K562 (cell line): Measurements from ENCODE around the gene ADGRB2. TPM values are rescaled to one million over a fixed set of nuclear protein-coding genes. Genes with fewer than 3 reads are reported as not detected.

Experiments used
- BRCA1 ChIP-seq, 2 experiments: fragments of 450-650 bp in 1 of 2; sonication (generic) in 1 of 2; formaldehyde crosslinking in 1 of 2; IDR thresholded peaks; 2 replicates each; pipeline versions ENCODE4 v1.5.0 to v1.6.1; 2017 to 2020; ENCODE audit warnings: mild to moderate bottlenecking in 1 of 2, missing genetic modification reagents in 1 of 2
- ETS2 ChIP-seq: IDR thresholded peaks from 2 replicates; pipeline ENCODE4 v1.6.1; 2016; ENCODE audit warnings: borderline replicate concordance, missing genetic modification characterization, mild to moderate bottlenecking, moderate library complexity, missing compliant biosample characterization; ENCODE audit not compliant: poor library complexity, severe bottlenecking
- FOXM1 ChIP-seq, 2 experiments: fragments of 450-650 bp in 1 of 2; sonication (generic) in 1 of 2; formaldehyde crosslinking in 1 of 2; IDR thresholded peaks; 2 replicates each; pipeline versions ENCODE4 v1.6.1 to v1.9.0; 2017 to 2022; ENCODE audit warnings: low read depth in 2 of 2, mild to moderate bottlenecking in 2 of 2, missing genetic modification reagents in 1 of 2, moderate library complexity in 1 of 2
- GATA2 ChIP-seq: sonication (generic); formaldehyde crosslinking; IDR thresholded peaks from 2 replicates; pipeline ENCODE4 v1.4.0; 2020; ENCODE audit warnings: mild to moderate bottlenecking, missing genetic modification reagents
- GTF2F1 ChIP-seq: IDR thresholded peaks from 2 replicates; pipeline ENCODE4 v1.6.1; 2011; ENCODE audit warnings: low read depth, low read length, improper control_type of control experiment
- MCM5 ChIP-seq: fragments of 450-650 bp; IDR thresholded peaks from 2 replicates; pipeline ENCODE4 v1.6.1; 2016; ENCODE audit warnings: low read depth
- MED1 ChIP-seq: sonication (generic); formaldehyde crosslinking; IDR thresholded peaks from 2 replicates; pipeline ENCODE4 v1.8.1; 2023; ENCODE audit warnings: missing genetic modification reagents, borderline replicate concordance
- NFIC ChIP-seq: fragments of 450-650 bp; IDR thresholded peaks from 2 replicates; pipeline ENCODE4 v1.6.1; 2017; ENCODE audit warnings: mild to moderate bottlenecking, inconsistent platforms
- PREB ChIP-seq: sonication (generic); formaldehyde crosslinking; IDR thresholded peaks from 2 replicates; pipeline ENCODE4 v1.8.1; 2023; ENCODE audit warnings: mild to moderate bottlenecking, missing genetic modification reagents
- SRF ChIP-seq, 2 experiments: fragments of 250-450, 450-650 bp in 1 of 2; sonication (Bioruptor Pico) in 1 of 2; sonication (generic) in 1 of 2; formaldehyde crosslinking; IDR thresholded peaks; 2 replicates each; pipeline versions ENCODE4 v1.5.0 to v1.5.1; 2020 to 2022; ENCODE audit warnings: mild to moderate bottlenecking in 1 of 2, missing genetic modification reagents in 1 of 2
- TARDBP ChIP-seq: fragments of 450-650 bp; IDR thresholded peaks from 2 replicates; pipeline ENCODE4 v1.6.1; 2016
- ZNF253 ChIP-seq: fragments of 250-450 bp; sonication (Bioruptor Pico); conservative IDR thresholded peaks from 2 replicates; pipeline ENCODE4 v1.6.1; 2021; ENCODE audit warnings: mild to moderate bottlenecking
- ZNF311 ChIP-seq: fragments of 250-450 bp; sonication (Bioruptor Pico); IDR thresholded peaks from 2 replicates; pipeline ENCODE4 v1.4.0; 2020; ENCODE audit warnings: mild to moderate bottlenecking, moderate library complexity
- ZNF445 ChIP-seq: fragments of 250-450 bp; sonication (Bioruptor Pico); IDR thresholded peaks from 2 replicates; pipeline ENCODE4 v1.4.0; 2020; ENCODE audit warnings: low read depth, mild to moderate bottlenecking, moderate library complexity
- ZNF589 ChIP-seq: fragments of 200-800 bp; sonication (Bioruptor generic); IDR thresholded peaks from 2 replicates; pipeline ENCODE4 v1.6.1; 2016; ENCODE audit warnings: low read depth, missing genetic modification characterization, missing compliant biosample characterization
- polyA plus RNA-seq, 8 experiments: library from polyadenylated mRNA; depleted of rRNA in 4 of 8; stranded (reverse) in 5 of 8; unstranded in 3 of 8; fragments of >200 nt; fragmentation: Nextera tagmentation in 2 of 8; fragmentation: Illumina TruSeq in 1 of 8; extraction: Ambion mirVana in 2 of 8; extraction: Trizol in 1 of 8; gene quantifications; 2 replicates each; pipeline versions ENCODE4 v1.2.1 to v1.2.3, GENCODE V29; 2011 to 2014; ENCODE audit warnings: inconsistent platforms in 1 of 8, missing spikeins in 1 of 8
- total RNA-seq, 7 experiments: library from RNA; depleted of rRNA in 6 of 7; stranded (reverse); fragments of >200 nt in 6 of 7; fragmentation: Illumina TruSeq in 2 of 7; extraction: Trizol in 2 of 7; gene quantifications; 2 replicates each; pipeline versions ENCODE4 v1.2.1 to v1.2.3, GENCODE V29; 2011 to 2021; ENCODE audit warnings: low replicate concordance in 1 of 7
- TF ChIP-seq, protein P1 (sequence below): fragments of 450-650 bp; formaldehyde crosslinking; IDR thresholded peaks from 2 replicates; pipeline ENCODE4 v1.4.0; 2022; ENCODE audit warnings: missing genetic modification characterization
- TF ChIP-seq, protein P2 (sequence below): fragments of 250-450 bp; sonication (Bioruptor Pico); IDR thresholded peaks from 2 replicates; pipeline ENCODE4 v1.4.0; 2020; ENCODE audit warnings: mild to moderate bottlenecking, moderate library complexity

ADGRB2 gene
- total and polyA plus RNA-seq, 9 of the 15 experiments (the other 6 are each of a cell fraction or from before 2014, with no cell fraction given): 0.04 to 0.23 (median 0.20) TPM; not detected in 2

GRCh38 chr1:31717341-31717740, 46.8 kb downstream of the ADGRB2 start (continued):
- TF ChIP-seq MED1 (CRISPR knock-in tag) (no peak), ZNF311 (CRISPR knock-in tag) (no peak), FOXM1 (IDR thresholded peaks at IDR 0.05; ENCODE audit: low read depth) (no peak), FOXM1 (CRISPR knock-in tag; IDR thresholded peaks at IDR 0.05; ENCODE audit: low read depth) (no peak), ZNF445 (CRISPR knock-in tag) (no peak), SRF (CRISPR knock-in tag; IDR thresholded peaks at IDR 0.05) (no peak), GATA2 (CRISPR knock-in tag) (peak; percentile 38; the same call in 1 of the 2 replicates), GTF2F1 (no peak), ETS2 (tag) (no peak), ZNF253 (CRISPR knock-in tag) (no peak), PREB (no peak), ZNF589 (CRISPR knock-in tag) (no peak), NFIC (no peak), TARDBP (no peak), BRCA1 (IDR thresholded peaks at IDR 0.05) (no peak), BRCA1 (CRISPR knock-in tag; IDR thresholded peaks at IDR 0.05) (no peak), MCM5 (no peak)
- TF ChIP-seq, protein P1, sequence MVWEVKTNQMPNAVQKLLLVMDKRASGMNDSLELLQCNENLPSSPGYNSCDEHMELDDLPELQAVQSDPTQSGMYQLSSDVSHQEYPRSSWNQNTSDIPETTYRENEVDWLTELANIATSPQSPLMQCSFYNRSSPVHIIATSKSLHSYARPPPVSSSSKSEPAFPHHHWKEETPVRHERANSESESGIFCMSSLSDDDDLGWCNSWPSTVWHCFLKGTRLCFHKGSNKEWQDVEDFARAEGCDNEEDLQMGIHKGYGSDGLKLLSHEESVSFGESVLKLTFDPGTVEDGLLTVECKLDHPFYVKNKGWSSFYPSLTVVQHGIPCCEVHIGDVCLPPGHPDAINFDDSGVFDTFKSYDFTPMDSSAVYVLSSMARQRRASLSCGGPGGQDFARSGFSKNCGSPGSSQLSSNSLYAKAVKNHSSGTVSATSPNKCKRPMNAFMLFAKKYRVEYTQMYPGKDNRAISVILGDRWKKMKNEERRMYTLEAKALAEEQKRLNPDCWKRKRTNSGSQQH (CRISPR knock-in tag): no peak
- TF ChIP-seq, protein P2, sequence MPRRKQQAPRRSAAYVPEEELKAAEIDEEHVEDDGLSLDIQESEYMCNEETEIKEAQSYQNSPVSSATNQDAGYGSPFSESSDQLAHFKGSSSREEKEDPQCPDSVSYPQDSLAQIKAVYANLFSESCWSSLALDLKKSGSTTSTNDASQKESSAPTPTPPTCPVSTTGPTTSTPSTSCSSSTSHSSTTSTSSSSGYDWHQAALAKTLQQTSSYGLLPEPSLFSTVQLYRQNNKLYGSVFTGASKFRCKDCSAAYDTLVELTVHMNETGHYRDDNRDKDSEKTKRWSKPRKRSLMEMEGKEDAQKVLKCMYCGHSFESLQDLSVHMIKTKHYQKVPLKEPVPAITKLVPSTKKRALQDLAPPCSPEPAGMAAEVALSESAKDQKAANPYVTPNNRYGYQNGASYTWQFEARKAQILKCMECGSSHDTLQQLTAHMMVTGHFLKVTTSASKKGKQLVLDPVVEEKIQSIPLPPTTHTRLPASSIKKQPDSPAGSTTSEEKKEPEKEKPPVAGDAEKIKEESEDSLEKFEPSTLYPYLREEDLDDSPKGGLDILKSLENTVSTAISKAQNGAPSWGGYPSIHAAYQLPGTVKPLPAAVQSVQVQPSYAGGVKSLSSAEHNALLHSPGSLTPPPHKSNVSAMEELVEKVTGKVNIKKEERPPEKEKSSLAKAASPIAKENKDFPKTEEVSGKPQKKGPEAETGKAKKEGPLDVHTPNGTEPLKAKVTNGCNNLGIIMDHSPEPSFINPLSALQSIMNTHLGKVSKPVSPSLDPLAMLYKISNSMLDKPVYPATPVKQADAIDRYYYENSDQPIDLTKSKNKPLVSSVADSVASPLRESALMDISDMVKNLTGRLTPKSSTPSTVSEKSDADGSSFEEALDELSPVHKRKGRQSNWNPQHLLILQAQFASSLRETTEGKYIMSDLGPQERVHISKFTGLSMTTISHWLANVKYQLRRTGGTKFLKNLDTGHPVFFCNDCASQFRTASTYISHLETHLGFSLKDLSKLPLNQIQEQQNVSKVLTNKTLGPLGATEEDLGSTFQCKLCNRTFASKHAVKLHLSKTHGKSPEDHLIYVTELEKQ (CRISPR knock-in tag): no peak
